Activated CD4-positive, CD25-positive, alpha-beta regulatory T cell treated with anti-CD3 and anti-CD28 coated beads, Interleukin-2, amount 50 U/mL, for 16 hours (primary cell): Measurements from ENCODE around the gene NPSR1.
"Not testable (repeated sequence)": the region's sequence is repeated elsewhere in the genome, so short reads cannot be mapped to it uniquely, and the experiment has no call there.

Experiments
- DNase-seq: peaks from one replicate; pipeline ENCODE4 v3.0.0-alpha.2; 2020; ENCODE audit warnings: low read depth, low spot score

Gene NPSR1

DNA sequence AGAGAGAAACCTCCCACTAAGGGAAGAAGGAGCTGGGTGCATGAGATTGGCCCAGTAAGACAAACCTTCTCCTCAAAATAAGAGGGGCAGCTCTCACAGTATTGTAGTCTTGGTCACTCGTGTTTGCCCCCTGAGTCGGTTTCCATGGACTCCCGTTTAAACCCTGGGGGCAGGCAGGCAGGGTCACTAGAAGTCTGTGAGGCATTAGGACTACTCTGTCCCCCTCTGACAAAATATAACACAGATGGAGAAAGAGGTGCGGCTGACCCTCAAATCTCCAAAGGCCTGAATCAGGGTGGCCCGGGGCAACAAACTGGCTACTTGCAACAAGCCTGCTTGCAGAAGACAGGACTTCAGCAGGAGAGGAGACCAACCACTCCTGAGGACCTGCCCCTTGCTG lies 210.6 kb downstream of the NPSR1 start:
- not testable (repeated sequence) for DNase-seq

GRCh38 chr7:34869057-34869456 lies 211.0 kb downstream of the NPSR1 start:
- no peak for DNase-seq

- not testable (repeated sequence) for DNase-seq
These were observed 212.0 kb downstream of the NPSR1 start for GRCh38 chr7:34870041-34870440.

- DNase-seq = not testable (repeated sequence)
These were observed 216.3 kb downstream of the NPSR1 start for GRCh38 chr7:34874329-34874728.

DNA sequence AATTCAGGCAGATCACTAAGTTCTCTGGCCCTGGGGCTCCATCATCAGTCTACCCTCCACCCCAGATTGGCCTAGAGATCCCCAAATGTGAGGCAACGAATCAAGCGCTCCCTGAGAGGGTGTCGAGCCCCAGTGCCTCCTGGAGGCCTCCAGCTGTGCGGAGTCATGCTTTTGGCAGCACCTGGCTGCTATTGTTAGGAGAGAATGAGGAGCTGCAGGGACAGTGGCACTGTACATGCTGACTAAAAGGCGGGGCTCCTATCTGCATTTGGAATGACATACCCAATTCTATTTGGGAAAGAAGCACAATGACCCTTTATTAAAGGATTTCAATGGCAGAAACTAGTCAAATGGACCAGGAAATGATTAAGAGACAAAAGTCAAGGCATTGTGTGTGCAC lies 217.5 kb downstream of the NPSR1 start:
- no peak for DNase-seq

DNA sequence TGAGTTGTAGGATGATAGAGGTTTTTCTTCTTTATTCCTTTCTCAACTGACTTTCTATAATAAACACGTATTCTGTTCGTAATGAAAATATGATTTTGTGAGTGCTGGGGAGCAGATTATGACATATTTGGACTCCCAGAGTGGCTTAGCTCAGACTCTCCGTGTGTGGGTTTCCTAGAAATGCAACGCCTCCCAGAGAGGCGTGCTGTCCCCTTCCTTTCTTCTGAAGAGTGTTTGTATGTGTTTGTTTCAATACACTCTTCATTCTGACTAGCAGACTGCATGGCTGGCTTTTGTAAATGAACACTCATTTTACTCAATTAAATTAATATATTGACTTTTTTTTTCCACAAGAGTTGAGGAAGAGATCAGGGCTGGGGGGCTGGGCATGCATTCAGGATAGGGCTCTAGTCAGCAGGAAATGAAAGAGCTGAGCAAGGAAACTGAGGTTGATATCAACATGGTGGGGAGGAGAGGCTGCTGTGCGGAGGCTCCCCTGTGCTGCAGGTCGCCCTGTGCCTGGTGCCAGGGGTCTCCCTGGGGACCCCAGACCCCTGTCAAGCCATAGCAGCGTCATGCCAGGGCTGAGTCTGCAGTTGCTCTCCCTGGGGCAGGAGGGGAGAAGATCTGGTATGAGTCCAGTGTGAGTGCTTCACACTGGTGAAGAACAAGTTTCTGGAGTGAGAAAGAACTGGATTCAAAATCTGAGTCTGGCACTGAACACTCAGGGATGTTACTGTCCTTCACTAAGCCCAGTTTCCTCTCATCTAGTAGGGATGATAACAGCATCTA lies 221.1 kb downstream of the NPSR1 start:
- DNase-seq = not testable (repeated sequence)

DNA sequence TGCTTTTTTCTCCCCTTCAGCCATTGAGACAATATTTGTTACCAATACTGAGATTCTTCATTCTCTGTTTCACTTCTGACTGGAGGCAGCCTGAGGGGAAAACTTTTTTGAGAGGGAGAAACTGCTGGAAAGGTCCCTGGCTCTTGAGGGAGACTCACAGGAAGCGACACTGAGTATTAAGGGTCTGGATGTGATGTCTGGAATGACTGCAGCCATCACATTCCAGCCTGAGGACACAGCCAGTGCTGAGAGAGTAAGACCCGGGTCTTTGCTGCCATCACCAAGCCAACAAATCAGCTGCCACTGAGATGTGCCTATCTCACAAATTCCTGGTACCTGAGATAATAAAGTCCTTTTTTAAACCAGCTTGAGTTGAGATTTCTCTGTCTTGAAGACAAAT lies 221.9 kb downstream of the NPSR1 start:
- DNase-seq = no peak

GRCh38 chr7:34883855-34884254 lies 225.8 kb downstream of the NPSR1 start:
- not testable (repeated sequence) for DNase-seq

GRCh38 chr7:34886856-34887255 lies 228.8 kb downstream of the NPSR1 start:
- DNase-seq = no peak

GRCh38 chr7:34889951-34890350 lies 231.9 kb downstream of the NPSR1 start:
- no peak for DNase-seq

GRCh38 chr7:34895202-34895601 lies 237.2 kb downstream of the NPSR1 start:
- no peak for DNase-seq
